PC-9 (cell line): ENCODE data around the gene TMEM240.

Source experiments
- EZH2 ChIP-seq: fragments of 200-600 bp; sonication (generic); IDR thresholded peaks from 2 replicates; pipeline ENCODE4 v1.8.0; 2017; ENCODE audit warnings: antibody characterized with exemption, low read depth
- TF ChIP-seq, protein P1 (sequence below): fragments of 200-600 bp; sonication (generic); conservative IDR thresholded peaks from 2 replicates; pipeline ENCODE4 v1.6.1; 2017; ENCODE audit warnings: mixed run types, antibody characterized with exemption, mild to moderate bottlenecking, moderate library complexity

DNA sequence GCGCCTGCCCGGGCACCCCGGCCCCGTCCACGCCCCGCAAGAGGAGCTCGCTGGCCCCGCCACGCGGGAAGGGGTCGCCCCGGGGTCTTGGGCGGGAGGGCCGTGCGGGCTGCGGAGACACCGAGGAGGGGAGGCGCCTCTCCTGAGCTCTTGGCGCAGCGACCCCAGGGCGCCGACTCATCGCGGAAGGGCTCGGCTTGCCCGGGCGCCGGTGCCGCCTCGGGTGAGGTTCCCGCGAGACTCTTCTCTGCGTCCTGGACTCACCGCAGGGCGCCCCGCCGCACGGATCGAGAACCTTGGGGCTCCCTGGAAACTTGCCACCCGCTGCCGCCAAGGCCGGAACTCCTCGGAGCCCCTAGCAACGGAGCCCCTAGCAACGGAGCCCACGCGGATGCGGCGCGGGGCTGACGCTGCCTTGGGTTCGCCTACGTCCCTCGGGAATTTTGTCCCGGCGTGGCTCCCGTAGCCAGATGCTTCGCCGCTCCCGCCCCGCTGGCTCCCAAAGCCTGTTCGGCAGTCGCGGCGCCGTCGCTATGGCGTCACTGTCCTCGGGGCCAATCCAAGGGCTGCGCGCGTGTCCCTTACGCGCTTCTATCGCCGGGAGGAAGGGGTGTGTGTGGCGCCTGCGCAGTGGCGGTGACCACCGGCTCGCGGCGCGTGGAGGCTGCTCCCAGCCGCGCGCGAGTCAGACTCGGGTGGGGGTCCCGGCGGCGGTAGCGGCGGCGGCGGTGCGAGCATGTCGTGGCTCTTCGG is 28.7 kb downstream of the TMEM240 start, which contains the start of gene ATAD3A:
- TF ChIP-seq, protein P1, sequence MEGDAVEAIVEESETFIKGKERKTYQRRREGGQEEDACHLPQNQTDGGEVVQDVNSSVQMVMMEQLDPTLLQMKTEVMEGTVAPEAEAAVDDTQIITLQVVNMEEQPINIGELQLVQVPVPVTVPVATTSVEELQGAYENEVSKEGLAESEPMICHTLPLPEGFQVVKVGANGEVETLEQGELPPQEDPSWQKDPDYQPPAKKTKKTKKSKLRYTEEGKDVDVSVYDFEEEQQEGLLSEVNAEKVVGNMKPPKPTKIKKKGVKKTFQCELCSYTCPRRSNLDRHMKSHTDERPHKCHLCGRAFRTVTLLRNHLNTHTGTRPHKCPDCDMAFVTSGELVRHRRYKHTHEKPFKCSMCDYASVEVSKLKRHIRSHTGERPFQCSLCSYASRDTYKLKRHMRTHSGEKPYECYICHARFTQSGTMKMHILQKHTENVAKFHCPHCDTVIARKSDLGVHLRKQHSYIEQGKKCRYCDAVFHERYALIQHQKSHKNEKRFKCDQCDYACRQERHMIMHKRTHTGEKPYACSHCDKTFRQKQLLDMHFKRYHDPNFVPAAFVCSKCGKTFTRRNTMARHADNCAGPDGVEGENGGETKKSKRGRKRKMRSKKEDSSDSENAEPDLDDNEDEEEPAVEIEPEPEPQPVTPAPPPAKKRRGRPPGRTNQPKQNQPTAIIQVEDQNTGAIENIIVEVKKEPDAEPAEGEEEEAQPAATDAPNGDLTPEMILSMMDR, result no peak
- no peak for TF ChIP-seq EZH2
